ENCODE results near the gene BEST2. TPM values are rescaled to one million over a fixed set of nuclear protein-coding genes. Genes with fewer than 3 reads are reported as not detected.

The BEST2 gene
- total RNA-seq, 2 experiments from 2014 or later: not detected

DNA sequence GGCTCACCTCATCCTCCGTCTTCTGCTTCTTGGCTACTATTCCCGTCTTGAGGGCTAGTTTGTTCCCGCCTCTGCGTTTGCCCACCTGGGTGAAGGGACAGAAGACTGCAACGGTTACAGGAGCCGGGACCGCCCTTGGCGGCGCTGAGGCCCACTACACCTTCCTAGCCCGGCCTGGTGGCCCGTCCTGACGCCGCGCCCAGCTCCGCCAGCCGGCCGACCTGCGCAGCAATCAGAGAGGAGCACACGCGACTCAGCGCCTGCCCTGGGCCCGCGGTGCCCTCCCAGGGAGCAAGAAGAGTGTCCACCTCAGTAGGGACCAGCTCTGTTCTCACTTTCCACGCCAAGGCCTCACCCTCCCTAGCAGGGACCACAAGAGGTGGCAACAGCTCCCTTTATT lies 20.3 kb upstream of the BEST2 start:
- DNase-seq: no peak
- Mint-ChIP-seq H3K27me3 (no peaks in the 10 kb centered on the region), H3K9me3 (ENCODE audit: low read depth) (no peaks in the 10 kb centered on the region), H3K4me1 (peaks cover 33% of the 10 kb centered on the region), H3K36me3 (ENCODE audit: low read depth) (peaks cover 55% of the 10 kb centered on the region), H3K4me3 (no peak overlapping the region), H3K27ac (no peak overlapping the region)
- CTCF ChIA-PET: interaction anchor here (0.6 to 3.3 kb wide), 4 partner anchors 8 to 91 kb away, joined by 3 to 16 read pairs (median 4); no protein-coding TSS in a partner anchor
- POLR2A ChIA-PET: interaction anchor here (4.4 kb wide), 1 partner anchor 8 kb away, joined by 48 read pairs; the partner anchor contains the start of gene TNPO2
- no peak for ATAC-seq
- intact Hi-C loops (cut with DNase I, micrococcal nuclease): loop anchor here (5.0 kb wide), 2 partner anchors 61 to 744 kb away; partner anchors contain the start of gene JUNB (in 1 of the 2)

DNA sequence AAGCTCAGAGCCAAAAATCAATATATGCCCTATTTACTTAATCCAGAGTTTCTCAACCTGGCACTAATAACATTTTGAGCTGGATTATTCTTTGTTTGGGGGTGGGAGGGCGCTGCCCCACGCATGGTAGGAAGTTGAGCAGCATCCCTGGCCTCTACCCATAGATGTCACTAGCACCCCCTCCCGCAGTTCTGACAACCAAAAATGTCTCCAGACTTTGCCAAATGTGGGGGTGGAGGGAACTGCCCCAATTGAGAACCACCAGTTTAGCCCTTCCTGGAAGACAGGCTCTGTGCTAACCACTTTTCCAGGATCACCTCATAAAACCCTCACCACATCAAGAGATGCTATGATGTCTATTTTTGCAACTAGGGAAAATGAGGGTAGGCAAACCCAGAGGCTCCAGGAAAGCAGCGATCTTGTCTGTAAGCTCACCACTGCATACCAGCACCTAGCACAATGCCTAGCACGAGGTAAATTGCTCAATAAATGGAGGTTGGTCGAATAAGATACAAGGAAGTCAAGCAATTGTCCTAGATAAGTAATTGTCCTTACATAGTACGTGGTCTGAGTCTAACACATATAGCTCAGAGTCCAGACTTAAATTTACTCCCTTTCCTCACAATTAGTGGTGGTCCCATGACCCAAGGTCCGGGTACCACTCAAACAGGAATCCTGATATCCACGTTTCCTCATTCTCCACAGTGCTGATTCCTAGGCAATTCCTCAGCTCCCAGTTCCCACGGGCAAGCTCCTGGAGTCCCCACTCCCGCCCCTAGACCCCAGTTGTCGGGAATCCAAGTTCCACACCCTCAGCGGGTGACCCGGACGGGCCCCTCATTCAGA lies 18.0 kb upstream of the BEST2 start:
- no peaks in the 10 kb centered on the region for H3K27me3 Mint-ChIP-seq
- peak overlapping the region; percentile 95 for H3K27ac Mint-ChIP-seq
- CTCF ChIA-PET: interaction anchor here (0.7 to 3.9 kb wide), 17 partner anchors 11 to 149 kb away, joined by 3 to 36 read pairs (median 4); partner anchors contain the start of genes FBXW9 and TNPO2
- DNase-seq: peak; percentile 82
- H3K4me1 Mint-ChIP-seq: peaks cover 43% of the 10 kb centered on the region
- peak overlapping the region; percentile 92 for H3K4me3 Mint-ChIP-seq
- H3K9me3 Mint-ChIP-seq (ENCODE audit: low read depth): no peaks in the 10 kb centered on the region
- peaks cover 43% of the 10 kb centered on the region for H3K36me3 Mint-ChIP-seq (ENCODE audit: low read depth)
- peak; percentile 13 for ATAC-seq
- intact Hi-C loops (cut with DNase I, micrococcal nuclease): loop anchor here (1.0 to 5.0 kb wide), 12 partner anchors 10 to 746 kb away; partner anchors contain the start of genes TNPO2 (in 2 of the 2), DHPS (in 1 of the 2), FBXW9 (in 1 of the 2) and JUNB (in 1 of the 2)
- POLR2A ChIA-PET: interaction anchor here (0.5 to 4.4 kb wide), 11 partner anchors 10 to 212 kb away, joined by 3 to 48 read pairs (median 4); partner anchors contain the start of genes DHPS, JUNB, MAN2B1 and RNASEH2A

DNA sequence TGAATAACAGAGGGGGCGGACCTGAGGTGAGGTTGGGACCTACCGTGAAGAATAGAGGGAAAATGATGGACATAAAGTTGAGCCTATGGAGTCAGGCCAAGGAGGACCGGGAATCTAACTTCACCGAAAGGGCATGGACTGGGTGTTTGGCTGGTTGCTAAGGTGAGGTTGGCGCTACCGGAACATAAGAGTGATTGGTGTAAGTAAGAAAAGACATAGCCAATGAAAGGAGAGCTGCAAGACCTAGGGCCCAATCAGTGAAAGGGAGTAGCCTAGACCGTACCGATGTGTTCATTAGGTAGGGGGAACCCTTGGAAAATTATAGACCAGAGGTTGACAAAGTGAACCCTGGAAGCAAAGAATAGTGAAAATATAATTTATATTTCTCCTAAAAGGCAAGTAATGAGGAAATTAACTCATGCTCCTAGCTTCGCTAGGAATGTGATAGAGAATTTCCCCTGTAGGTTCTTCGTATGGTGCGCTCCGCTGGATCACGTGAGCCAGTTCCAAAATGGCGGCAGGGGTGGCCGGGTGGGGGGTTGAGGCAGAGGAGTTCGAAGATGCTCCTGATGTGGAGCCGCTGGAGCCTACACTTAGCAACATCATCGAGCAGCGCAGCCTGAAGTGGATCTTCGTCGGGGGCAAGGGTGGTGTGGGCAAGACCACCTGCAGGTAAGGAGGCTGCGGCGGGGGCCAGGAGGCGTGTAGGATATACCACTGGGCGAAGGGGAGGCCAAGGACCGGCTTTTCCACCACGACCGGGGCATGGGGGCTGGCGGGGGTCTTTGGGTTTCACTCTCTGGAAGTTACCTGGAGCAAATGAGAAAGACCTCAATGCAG lies 14.4 kb upstream of the BEST2 start, which contains the start of gene GET3:
GET3 (plus strand) TSS at position 503 of the 840 bp plus-strand sequence; CDS start at position 512, 9 bp downstream.
- ChIA-PET POLR2A (interaction anchor here (0.6 to 1.2 kb wide), 4 partner anchors 14 to 127 kb away, joined by 3 to 6 read pairs (median 4); partner anchors contain the start of genes JUNB, ZNF490 and ZNF791), CTCF (interaction anchor here (0.6 to 3.9 kb wide), 9 partner anchors 15 to 173 kb away, joined by 3 to 20 read pairs (median 4); partner anchors contain the start of genes PRDX2 and THSD8)
- H3K27me3 Mint-ChIP-seq: no peaks in the 10 kb centered on the region
- peak within 1 kb of the TSS; percentile 94 for H3K27ac Mint-ChIP-seq
- H3K4me1 Mint-ChIP-seq: peaks cover 32% of the 10 kb centered on the region
- H3K36me3 Mint-ChIP-seq (ENCODE audit: low read depth): peaks cover 30% of the 10 kb centered on the region
- peak within 1 kb of the TSS; percentile 98 for H3K4me3 Mint-ChIP-seq
- peak; percentile 89 for DNase-seq
- intact Hi-C loops (cut with DNase I, micrococcal nuclease): loop anchor here (1.0 to 5.0 kb wide), 9 partner anchors 20 to 575 kb away; partner anchors contain the start of genes CALR (in 1 of the 2), DHPS (in 1 of the 2), FARSA (in 1 of the 2) and GCDH (in 1 of the 2)
- ATAC-seq: peak; percentile 88
- no peaks in the 10 kb centered on the region for H3K9me3 Mint-ChIP-seq (ENCODE audit: low read depth)

DNA sequence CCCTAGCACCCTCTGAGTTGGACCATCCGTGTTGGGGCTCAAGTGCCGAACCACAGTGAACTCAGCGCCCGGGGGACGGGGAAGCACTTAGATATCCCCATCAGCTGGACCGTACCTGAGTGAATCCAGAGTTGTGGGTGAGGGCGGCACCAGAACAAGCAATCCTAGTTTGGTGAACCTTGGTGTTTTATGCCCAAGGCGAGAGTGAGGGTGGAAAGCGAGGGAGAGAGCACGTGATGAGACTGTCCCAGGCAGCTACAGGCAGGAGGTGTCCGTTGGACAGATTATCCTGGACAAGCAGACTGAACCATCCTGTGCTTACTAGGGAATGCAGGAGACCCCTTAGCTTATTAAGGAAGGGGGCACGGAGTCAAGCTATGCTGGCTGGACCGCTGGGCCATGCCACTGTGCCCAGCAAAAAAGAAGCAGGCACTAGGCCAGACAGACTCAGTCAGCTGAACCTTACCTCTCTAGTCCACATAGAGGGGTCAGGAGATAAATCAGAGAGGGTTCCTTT lies 13.7 kb upstream of the BEST2 start:
- DNase-seq (no peak), ATAC-seq (no peak)
- Mint-ChIP-seq H3K27ac (peak overlapping the region; percentile 94), H3K36me3 (ENCODE audit: low read depth) (peaks cover 29% of the 10 kb centered on the region), H3K4me1 (peaks cover 28% of the 10 kb centered on the region), H3K27me3 (no peaks in the 10 kb centered on the region), H3K4me3 (peak overlapping the region; percentile 98), H3K9me3 (ENCODE audit: low read depth) (no peaks in the 10 kb centered on the region)
- intact Hi-C loops (cut with DNase I, micrococcal nuclease): loop anchor here (1.0 to 5.0 kb wide), 9 partner anchors 19 to 576 kb away; partner anchors contain the start of genes CALR (in 1 of the 2), DHPS (in 1 of the 2), FARSA (in 1 of the 2) and GCDH (in 1 of the 2)
- CTCF ChIA-PET: interaction anchor here (0.5 to 3.9 kb wide), 11 partner anchors 16 to 173 kb away, joined by 3 to 20 read pairs (median 3); partner anchors contain the start of genes PRDX2 and THSD8
- POLR2A ChIA-PET: interaction anchor here (1.0 kb wide), 1 partner anchor 17 kb away, joined by 3 read pairs; no protein-coding TSS in a partner anchor

DNA sequence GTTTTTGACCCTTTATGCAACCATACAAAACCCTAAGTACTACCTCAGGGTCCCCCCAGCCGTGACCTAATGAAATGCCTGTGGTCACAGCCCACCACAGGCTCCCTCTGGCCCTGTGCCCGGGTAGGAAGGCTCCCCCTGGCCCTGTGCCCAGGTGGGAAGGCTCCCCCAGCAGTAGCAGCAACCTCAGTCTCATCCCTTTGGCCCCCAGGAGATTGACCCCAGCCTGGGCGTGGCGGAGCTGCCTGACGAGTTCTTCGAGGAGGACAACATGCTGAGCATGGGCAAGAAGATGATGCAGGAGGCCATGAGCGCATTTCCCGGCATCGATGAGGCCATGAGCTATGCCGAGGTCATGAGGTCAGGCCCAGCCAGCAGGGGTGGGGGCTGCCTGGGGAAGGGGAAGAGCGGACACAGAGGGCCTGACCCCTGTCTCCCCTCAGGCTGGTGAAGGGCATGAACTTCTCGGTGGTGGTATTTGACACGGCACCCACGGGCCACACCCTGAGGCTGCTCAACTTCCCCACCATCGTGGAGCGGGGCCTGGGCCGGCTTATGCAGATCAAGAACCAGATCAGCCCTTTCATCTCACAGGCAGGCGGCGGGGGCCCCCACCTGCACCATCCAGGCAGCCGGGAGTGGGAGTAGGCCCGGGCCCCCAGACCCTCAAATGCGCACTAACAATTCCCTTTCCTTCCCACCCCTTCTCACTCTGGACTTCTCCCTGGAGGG lies 6.3 kb upstream of the BEST2 start:
- no peak for DNase-seq
- Mint-ChIP-seq H3K9me3 (ENCODE audit: low read depth) (peaks cover 8% of the 10 kb centered on the region), H3K4me3 (no peak overlapping the region), H3K27ac (no peak overlapping the region), H3K27me3 (no peaks in the 10 kb centered on the region), H3K36me3 (ENCODE audit: low read depth) (peaks cover 41% of the 10 kb centered on the region), H3K4me1 (peaks cover 3% of the 10 kb centered on the region)
- intact Hi-C loops (cut with DNase I, micrococcal nuclease): no loop called here
- POLR2A ChIA-PET: interaction anchor here (0.7 kb wide), 1 partner anchor 9 kb away, joined by 3 read pairs; no protein-coding TSS in a partner anchor
- no peak for ATAC-seq
- CTCF ChIA-PET: interaction anchor here (1.3 to 1.4 kb wide), 2 partner anchors 21 to 51 kb away, joined by 3 to 4 read pairs; no protein-coding TSS in a partner anchor

DNA sequence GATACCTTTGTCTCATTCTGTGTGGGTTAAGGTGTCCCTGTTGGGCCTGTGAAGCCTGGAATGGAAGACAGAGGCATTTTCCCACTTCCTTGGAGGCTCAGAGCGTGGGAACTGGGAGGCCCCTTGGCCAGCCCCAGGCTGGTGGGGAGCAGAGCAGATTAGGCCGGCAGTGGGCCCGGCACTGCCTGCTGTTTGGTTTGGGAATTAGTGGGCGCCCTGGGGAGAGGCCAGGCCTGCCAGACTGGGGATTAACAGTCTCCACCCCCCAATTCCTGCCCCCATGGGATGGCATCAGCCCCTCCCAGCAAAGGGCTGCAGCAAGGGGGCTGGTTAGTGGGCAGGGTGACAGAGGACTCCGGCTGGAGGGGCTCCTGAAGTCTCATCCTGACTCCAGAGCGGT lies 3.1 kb upstream of the BEST2 start:
- ChIA-PET CTCF (no interaction called here), POLR2A (no interaction called here)
- peaks cover 3% of the 10 kb centered on the region for H3K4me1 Mint-ChIP-seq
- DNase-seq: no peak
- ATAC-seq: no peak
- peaks cover 14% of the 10 kb centered on the region for H3K27me3 Mint-ChIP-seq
- intact Hi-C loops (cut with DNase I, micrococcal nuclease): no loop called here
- H3K4me3 Mint-ChIP-seq: no peak overlapping the region
- peaks cover 8% of the 10 kb centered on the region for H3K9me3 Mint-ChIP-seq (ENCODE audit: low read depth)
- no peak overlapping the region for H3K27ac Mint-ChIP-seq
- H3K36me3 Mint-ChIP-seq (ENCODE audit: low read depth): peaks cover 29% of the 10 kb centered on the region

DNA sequence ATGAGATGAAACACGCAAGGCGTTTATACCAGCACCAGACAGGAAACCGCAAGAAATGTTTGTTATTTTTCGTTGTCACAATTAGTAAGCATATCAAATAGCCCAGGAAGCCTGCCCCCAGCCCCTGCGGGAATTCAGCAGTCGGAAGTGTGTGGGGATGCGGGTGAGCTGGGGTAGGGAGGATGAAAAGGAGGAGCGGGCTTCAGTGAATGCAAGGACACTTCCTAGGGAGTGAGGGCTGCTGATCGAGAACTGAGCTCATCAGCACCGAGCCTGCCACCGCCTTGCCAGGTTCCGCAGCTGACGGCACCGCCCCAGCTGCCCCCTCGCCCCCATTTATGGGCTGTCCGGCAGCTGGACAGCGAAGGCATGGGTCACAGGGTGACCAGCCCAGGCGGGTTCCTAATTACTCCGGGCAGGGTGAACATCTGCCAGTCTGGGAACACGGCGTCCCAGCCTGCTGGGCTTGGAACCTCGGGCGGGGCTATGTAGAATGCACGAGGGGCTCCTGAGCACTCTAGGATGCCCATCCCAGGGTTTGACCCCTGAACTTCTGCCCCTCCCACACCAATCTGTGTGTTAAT lies 1.6 kb upstream of the BEST2 start:
- peaks cover 17% of the 10 kb centered on the region for H3K27me3 Mint-ChIP-seq

DNA sequence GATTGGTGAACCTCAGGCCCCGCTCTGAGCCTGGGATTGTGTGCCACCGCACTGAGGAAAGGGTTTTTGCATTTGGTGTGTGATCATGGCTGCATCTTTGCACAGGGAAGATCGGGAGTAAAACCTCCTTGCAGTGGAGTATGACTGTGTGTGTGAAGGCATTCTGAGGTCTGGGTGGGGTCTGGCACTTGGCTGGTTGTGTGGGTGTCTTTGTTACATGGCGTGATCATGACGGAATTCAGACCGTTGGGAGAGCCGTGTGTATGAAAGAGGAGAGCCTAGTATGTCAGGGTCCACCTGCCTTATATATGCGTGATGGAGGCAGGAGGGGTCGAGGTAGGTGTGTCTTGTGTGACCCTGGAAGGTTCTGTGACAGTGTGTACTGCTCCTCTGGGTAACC lies 740 bp upstream of the BEST2 start:
- H3K36me3 Mint-ChIP-seq (ENCODE audit: low read depth): peaks cover 22% of the 10 kb centered on the region
- ATAC-seq: no peak
- H3K27ac Mint-ChIP-seq: no peak overlapping the region
- ChIA-PET POLR2A (no interaction called here), CTCF (no interaction called here)
- peaks cover 23% of the 10 kb centered on the region for H3K27me3 Mint-ChIP-seq
- H3K4me1 Mint-ChIP-seq: peaks cover 3% of the 10 kb centered on the region
- DNase-seq: no peak
- H3K9me3 Mint-ChIP-seq (ENCODE audit: low read depth): peaks cover 8% of the 10 kb centered on the region
- H3K4me3 Mint-ChIP-seq: no peak overlapping the region
- intact Hi-C loops (cut with DNase I, micrococcal nuclease): no loop called here

More for the DNA sequence above, 1.6 kb upstream of the BEST2 start:
- ChIA-PET POLR2A (no interaction called here), CTCF (interaction anchor here (0.9 to 1.4 kb wide), 3 partner anchors 11 to 46 kb away, joined by 3 to 4 read pairs (median 4); no protein-coding TSS in a partner anchor)
- intact Hi-C loops (cut with DNase I, micrococcal nuclease): no loop called here
- Mint-ChIP-seq H3K9me3 (ENCODE audit: low read depth) (peaks cover 8% of the 10 kb centered on the region), H3K4me3 (no peak overlapping the region), H3K27ac (no peak overlapping the region), H3K4me1 (peaks cover 3% of the 10 kb centered on the region), H3K36me3 (ENCODE audit: low read depth) (peaks cover 25% of the 10 kb centered on the region)
- ATAC-seq (no peak), DNase-seq (no peak)

DNA sequence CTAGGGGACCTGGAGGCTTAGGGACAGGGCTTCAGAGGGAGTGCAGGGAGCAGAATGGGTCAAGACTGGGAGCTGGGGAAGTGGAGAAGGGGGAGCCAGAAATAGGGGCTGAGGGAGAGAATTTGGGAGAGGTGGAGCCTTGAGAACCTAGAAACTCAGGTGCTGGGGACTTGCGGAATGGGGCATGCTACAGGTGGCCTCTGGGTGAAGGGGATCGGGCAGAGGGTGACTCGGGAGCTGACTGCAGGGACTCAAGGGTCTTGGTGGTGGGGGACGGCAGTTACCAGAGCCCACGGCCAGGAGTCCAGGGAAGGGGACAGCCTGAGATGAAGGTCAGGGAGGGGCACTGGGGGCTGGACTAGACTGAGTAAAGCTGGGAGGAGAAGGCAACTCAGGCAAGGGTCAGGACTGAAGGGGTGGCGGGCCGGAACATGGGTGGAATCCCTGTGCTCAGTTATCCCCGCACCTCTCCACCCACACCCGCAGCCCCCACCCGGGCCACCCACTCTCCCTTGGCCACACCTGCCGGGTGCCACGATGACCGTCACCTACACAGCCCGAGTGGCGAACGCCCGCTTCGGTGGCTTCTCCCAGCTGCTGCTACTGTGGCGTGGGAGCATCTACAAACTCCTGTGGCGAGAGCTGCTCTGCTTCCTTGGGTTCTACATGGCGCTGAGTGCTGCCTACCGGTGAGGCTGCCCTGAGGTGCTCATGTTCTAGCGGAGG lies 628 bp downstream of the BEST2 start:
- CTCF ChIA-PET: interaction anchor here (0.6 to 1.2 kb wide), 4 partner anchors 13 to 144 kb away, joined by 3 to 8 read pairs (median 4); no protein-coding TSS in a partner anchor
- peaks cover 29% of the 10 kb centered on the region for H3K27me3 Mint-ChIP-seq
- H3K4me3 Mint-ChIP-seq: no peak overlapping the region
- POLR2A ChIA-PET: no interaction called here
- no peak overlapping the region for H3K27ac Mint-ChIP-seq
- H3K9me3 Mint-ChIP-seq (ENCODE audit: low read depth): peaks cover 8% of the 10 kb centered on the region
- no peak for DNase-seq
- H3K4me1 Mint-ChIP-seq: peaks cover 3% of the 10 kb centered on the region
- no peak for ATAC-seq
- peaks cover 12% of the 10 kb centered on the region for H3K36me3 Mint-ChIP-seq (ENCODE audit: low read depth)
- intact Hi-C loops (cut with DNase I, micrococcal nuclease): no loop called here

Data from activated CD4-positive, alpha-beta T cell treated with anti-CD3 and anti-CD28 coated beads for 36 hours (primary cell).